Transverse colon (tissue), 4 donors: ENCODE results near the gene POLR2A. TPM values are rescaled to one million over a fixed set of nuclear protein-coding genes. Genes with fewer than 3 reads are reported as not detected.

Experiments
- DNase-seq: peaks from one replicate; pipeline ENCODE4 v3.0.0-alpha.2; 2019
- H3K27ac ChIP-seq, 4 donors: fragments of 200-600 bp; sonication (generic); 2 replicates each; pipeline ENCODE4 v1.5.1; 2016 to 2018; ENCODE audit warnings: inconsistent platforms in 4 of 4
- H3K27me3 ChIP-seq: fragments of 200-600 bp; sonication (generic); 2 replicates; pipeline ENCODE4 v1.5.1; 2017; ENCODE audit warnings: inconsistent platforms
- H3K36me3 ChIP-seq, 4 donors: fragments of 200-600 bp; sonication (generic); 2 replicates each; pipeline ENCODE4 v1.5.1; 2017 to 2019; ENCODE audit warnings: inconsistent platforms in 4 of 4
- H3K4me1 ChIP-seq, 4 donors: fragments of 200-600 bp; sonication (generic); 2 replicates each; pipeline ENCODE4 v1.5.1; 2017 to 2020; ENCODE audit warnings: inconsistent platforms in 4 of 4
- H3K4me3 ChIP-seq, 4 donors: fragments of 200-600 bp; sonication (generic); 1 replicate in 1 of 4; 2 replicates in 3 of 4; pipeline versions ENCODE4 v1.5.1 to v1.6.1; 2017 to 2019; ENCODE audit warnings: inconsistent platforms in 4 of 4
- H3K9me3 ChIP-seq, 2 donors: fragments of 200-600 bp; sonication (generic); 2 replicates each; pipeline ENCODE4 v1.5.1; 2017 to 2019; ENCODE audit warnings: inconsistent platforms in 2 of 2
- EP300 ChIP-seq: sonication (generic); formaldehyde crosslinking; IDR thresholded peaks from one replicate; pipeline ENCODE4 v1.6.1; 2017; ENCODE audit warnings: antibody characterized with exemption, low read depth
- POLR2A ChIP-seq: fragments of 450-650 bp; IDR thresholded peaks from one replicate; pipeline ENCODE4 v1.6.1; 2016; ENCODE audit warnings: antibody characterized with exemption, mild to moderate bottlenecking, moderate library complexity
- POLR2AphosphoS5 ChIP-seq, 3 donors: sonication (generic); formaldehyde crosslinking; IDR thresholded peaks; one replicate each; pipeline ENCODE4 v1.6.1; 2016; ENCODE audit warnings: antibody characterized with exemption in 3 of 3
- WGBS, 2 donors: methylation state at CpG; one replicate each; pipeline ENCODE4 v1.1.5; 2018; ENCODE audit warnings: low coverage in 1 of 2; 5-methylcytosine and 5-hydroxymethylcytosine counted together
- in situ Hi-C, 4 donors: fragments of 200-750 bp; cut with MboI; loops; one replicate each; pipeline versions ENCODE4 v1.15.0 to v1.15.1; 2017; ENCODE audit warnings: low sequenced_read_pairs in 3 of 4, low pct_ligation_motif_present in 1 of 4, low pct_unique_long_range_greater_than_20kb in 1 of 4
- intact Hi-C: fragments of 100-400 bp; cut with DNase I; formaldehyde crosslinking; loops from one replicate; pipeline ENCODE4 v1.15.1; 2023; ENCODE audit warnings: low total_unique reads
- total RNA-seq, 4 donors: library from RNA; depleted of rRNA; stranded (reverse); fragments of >200 nt; gene quantifications; one replicate each; pipeline ENCODE4 v1.1.0, GENCODE V29; 2016
- TF ChIP-seq, protein P1 (sequence below), 5 experiments: fragments of 200-600 bp in 3 of 5; fragments of 450-650 bp in 2 of 5; sonication (generic) in 3 of 5; IDR thresholded peaks; 1 replicate in 2 of 5; 2 replicates in 3 of 5; pipeline ENCODE4 v1.5.1; 2016 to 2017; ENCODE audit warnings: antibody characterized with exemption in 5 of 5, inconsistent platforms in 3 of 5, mild to moderate bottlenecking in 2 of 5, moderate library complexity in 1 of 5

Gene POLR2A
- total RNA-seq, 4 donors from 2014 or later: 91.3 to 321 (median 127) TPM

DNA sequence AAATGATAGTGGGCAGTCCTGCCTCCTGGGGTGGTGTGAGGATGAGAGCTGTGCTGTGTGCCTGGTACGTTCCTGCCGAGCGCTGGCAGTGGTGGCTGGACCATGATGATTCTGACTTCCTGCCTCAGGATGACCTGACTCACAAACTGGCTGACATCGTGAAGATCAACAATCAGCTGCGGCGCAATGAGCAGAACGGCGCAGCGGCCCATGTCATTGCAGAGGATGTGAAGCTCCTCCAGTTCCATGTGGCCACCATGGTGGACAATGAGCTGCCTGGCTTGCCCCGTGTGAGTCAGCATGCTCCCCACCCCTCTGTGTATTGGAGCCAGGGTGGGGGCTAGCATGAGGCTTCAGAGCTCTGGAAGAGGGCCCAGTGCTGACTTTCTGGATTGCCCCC is 13.1 kb downstream of the POLR2A start:
- TF ChIP-seq, protein P1, sequence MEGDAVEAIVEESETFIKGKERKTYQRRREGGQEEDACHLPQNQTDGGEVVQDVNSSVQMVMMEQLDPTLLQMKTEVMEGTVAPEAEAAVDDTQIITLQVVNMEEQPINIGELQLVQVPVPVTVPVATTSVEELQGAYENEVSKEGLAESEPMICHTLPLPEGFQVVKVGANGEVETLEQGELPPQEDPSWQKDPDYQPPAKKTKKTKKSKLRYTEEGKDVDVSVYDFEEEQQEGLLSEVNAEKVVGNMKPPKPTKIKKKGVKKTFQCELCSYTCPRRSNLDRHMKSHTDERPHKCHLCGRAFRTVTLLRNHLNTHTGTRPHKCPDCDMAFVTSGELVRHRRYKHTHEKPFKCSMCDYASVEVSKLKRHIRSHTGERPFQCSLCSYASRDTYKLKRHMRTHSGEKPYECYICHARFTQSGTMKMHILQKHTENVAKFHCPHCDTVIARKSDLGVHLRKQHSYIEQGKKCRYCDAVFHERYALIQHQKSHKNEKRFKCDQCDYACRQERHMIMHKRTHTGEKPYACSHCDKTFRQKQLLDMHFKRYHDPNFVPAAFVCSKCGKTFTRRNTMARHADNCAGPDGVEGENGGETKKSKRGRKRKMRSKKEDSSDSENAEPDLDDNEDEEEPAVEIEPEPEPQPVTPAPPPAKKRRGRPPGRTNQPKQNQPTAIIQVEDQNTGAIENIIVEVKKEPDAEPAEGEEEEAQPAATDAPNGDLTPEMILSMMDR (IDR thresholded peaks at IDR 0.05): no peak
- TF ChIP-seq POLR2A (no peak), POLR2AphosphoS5 (IDR thresholded peaks at IDR 0.05) (no peak), EP300 (no peak)
- Histone ChIP-seq H3K4me1 (peaks cover 0 to 14% (median under 1%) of the 10 kb centered on the region in 4 donors), H3K27ac (no peak overlapping the region), H3K4me3 (no peak overlapping the region), H3K36me3 (peaks cover 0 to 60% (median 31%) of the 10 kb centered on the region in 4 donors), H3K9me3 (no peaks in the 10 kb centered on the region), H3K27me3 (no peaks in the 10 kb centered on the region)
- 88% methylated on average over 10 of the region's 10 CpGs; no CpG with 5 or more reads in 1 of the 2 donors for WGBS, 2 donors
- intact Hi-C loops (no loop called here), in situ Hi-C loops (no loop called here)
- no peak for DNase-seq

DNA sequence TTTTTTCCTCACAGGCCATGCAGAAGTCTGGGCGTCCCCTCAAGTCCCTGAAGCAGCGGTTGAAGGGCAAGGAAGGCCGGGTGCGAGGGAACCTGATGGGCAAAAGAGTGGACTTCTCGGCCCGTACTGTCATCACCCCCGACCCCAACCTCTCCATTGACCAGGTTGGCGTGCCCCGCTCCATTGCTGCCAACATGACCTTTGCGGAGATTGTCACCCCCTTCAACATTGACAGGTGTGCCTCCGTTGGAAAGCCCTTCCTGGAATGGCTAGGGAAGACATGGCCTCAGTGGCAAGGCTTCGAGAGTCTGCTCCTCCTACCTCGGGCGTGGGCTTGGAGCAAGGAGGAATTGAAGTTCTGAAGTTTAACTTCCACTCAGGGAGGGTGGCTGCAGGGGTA is 13.5 kb downstream of the POLR2A start:
- H3K27me3 ChIP-seq: no peaks in the 10 kb centered on the region
- no peak overlapping the region for H3K4me3 ChIP-seq
- 92 to 95% methylated on average over 7 to 14 of the region's 14 CpGs for WGBS, 2 donors
- intact Hi-C loops (no loop called here), in situ Hi-C loops (no loop called here)
- H3K27ac ChIP-seq: no peak overlapping the region
- no peaks in the 10 kb centered on the region for H3K9me3 ChIP-seq
- H3K4me1 ChIP-seq: peaks cover 0 to 11% (median 0%) of the 10 kb centered on the region in 4 donors
- TF ChIP-seq POLR2A (no peak), POLR2AphosphoS5 (IDR thresholded peaks at IDR 0.05) (no peak), EP300 (no peak)
- TF ChIP-seq, protein P1 (IDR thresholded peaks at IDR 0.05): no peak
- peaks cover 0 to 64% (median 33%) of the 10 kb centered on the region in 4 donors for H3K36me3 ChIP-seq
- DNase-seq: no peak

DNA sequence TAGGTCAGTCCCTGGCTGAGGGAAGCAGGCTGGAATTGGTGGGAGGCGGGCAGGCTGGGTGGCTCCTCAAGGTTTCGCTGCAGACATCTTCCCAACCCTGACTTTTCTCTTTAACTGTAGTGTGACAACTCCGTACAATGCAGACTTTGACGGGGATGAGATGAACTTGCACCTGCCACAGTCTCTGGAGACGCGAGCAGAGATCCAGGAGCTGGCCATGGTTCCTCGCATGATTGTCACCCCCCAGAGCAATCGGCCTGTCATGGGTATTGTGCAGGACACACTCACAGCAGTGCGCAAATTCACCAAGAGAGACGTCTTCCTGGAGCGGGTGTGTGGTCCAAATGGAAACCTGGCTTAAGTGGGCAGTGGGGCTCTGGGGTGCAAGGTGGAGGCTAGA is 15.0 kb downstream of the POLR2A start:
- DNase-seq: no peak
- in situ Hi-C loops: no loop called here
- 91% methylated on average over 11 of the region's 11 CpGs; no CpG with 5 or more reads in 1 of the 2 donors for WGBS, 2 donors
- H3K27ac ChIP-seq: no peak overlapping the region
- intact Hi-C loops: no loop called here
- H3K27me3 ChIP-seq: no peaks in the 10 kb centered on the region
- TF ChIP-seq, protein P1 (IDR thresholded peaks at IDR 0.05): no peak
- TF ChIP-seq POLR2A (no peak), POLR2AphosphoS5 (IDR thresholded peaks at IDR 0.05) (no peak), EP300 (no peak)
- H3K36me3 ChIP-seq: peaks cover 0 to 79% (median 42%) of the 10 kb centered on the region in 4 donors
- H3K4me1 ChIP-seq: no peaks in the 10 kb centered on the region
- no peak overlapping the region for H3K4me3 ChIP-seq
- no peaks in the 10 kb centered on the region for H3K9me3 ChIP-seq

DNA sequence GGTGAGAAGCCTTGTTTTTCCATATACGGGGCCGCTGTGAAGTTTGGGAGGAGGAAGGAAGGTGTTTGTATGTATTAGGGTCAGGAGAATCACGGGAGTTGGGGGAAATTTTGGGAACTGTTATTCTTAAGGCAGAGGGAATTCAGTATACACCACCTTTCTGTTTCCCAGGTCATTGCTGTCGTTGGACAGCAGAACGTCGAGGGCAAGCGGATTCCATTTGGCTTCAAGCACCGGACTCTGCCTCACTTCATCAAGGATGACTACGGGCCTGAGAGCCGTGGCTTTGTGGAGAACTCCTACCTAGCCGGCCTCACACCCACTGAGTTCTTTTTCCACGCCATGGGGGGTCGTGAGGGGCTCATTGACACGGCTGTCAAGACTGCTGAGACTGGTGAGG is 17.6 kb downstream of the POLR2A start:
- intact Hi-C loops: no loop called here
- Histone ChIP-seq H3K27ac (no peak overlapping the region), H3K27me3 (no peaks in the 10 kb centered on the region), H3K36me3 (peaks cover 0 to 86% (median 41%) of the 10 kb centered on the region in 4 donors), H3K4me3 (no peak overlapping the region), H3K4me1 (peaks cover 0 to 7% (median 0%) of the 10 kb centered on the region in 4 donors), H3K9me3 (no peaks in the 10 kb centered on the region)
- TF ChIP-seq, protein P1 (IDR thresholded peaks at IDR 0.05): no peak
- TF ChIP-seq POLR2AphosphoS5 (IDR thresholded peaks at IDR 0.05): no peak
- no peak for TF ChIP-seq POLR2A
- DNase-seq: no peak
- in situ Hi-C loops: no loop called here
- 60 to 90% methylated on average over 3 to 14 of the region's 14 CpGs for WGBS, 2 donors
